Erythroblast (primary cell): Measurements from ENCODE around the gene SLC25A52.

Source experiments
- GATA1 ChIP-seq: IDR thresholded peaks from 2 replicates; pipeline ENCODE4 v1.6.1; 2011; ENCODE audit warnings: low read depth, mild to moderate bottlenecking, control low read depth, low read length, moderate library complexity
- POLR2A ChIP-seq: IDR thresholded peaks from 2 replicates; pipeline ENCODE4 v1.6.1; 2011; ENCODE audit warnings: mild to moderate bottlenecking, low read length

DNA sequence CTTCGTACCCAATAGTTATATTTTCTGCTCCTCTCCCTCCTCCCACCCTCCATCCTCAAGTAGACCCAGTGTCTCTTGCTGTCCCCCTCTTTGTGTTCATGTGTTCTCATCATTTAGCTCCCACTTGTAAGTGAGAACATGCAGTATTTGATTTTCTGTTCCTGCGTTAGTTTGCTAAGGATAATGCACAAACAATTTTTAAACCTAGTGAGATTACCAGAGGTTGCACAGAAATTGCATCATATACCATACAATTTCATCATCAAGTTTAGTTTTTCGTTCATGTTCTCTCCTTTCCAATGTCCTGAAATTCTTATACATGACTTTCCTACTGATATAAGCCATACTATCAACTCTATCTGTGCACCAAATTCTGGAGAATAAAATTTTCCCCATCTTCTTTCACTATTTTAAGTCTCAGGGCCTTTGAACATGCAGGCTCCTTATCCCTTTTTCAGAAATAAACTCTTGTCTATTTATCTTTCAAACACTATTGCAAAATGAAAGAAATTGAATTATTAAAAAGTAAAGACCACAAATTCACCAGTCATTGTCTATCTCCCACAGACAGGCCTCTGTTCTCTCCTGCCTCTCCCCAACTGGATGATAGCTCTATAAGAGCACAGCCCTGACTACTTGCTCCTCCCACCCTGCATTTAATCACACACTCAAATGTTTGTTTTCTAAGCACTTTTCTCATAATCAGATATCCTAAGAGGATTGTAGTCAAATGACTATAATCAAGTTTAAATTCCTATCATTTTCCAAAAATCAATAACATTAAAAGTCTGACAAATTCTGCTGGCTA is 49.1 kb downstream of the SLC25A52 start:
- TF ChIP-seq POLR2A (no peak), GATA1 (no peak)
